GM18517 (cell line): ENCODE data around the gene ZACN.

Experiments used
- ATAC-seq: cut with Tn5 transposase; IDR thresholded peaks from one replicate; pipeline ENCODE4 v1.9.1; 2021; ENCODE audit warnings: mild to moderate bottlenecking, moderate library complexity; ENCODE audit not compliant: unreplicated experiment

Gene ZACN

GRCh38 chr17:76080768-76081287 lies 1.8 kb downstream of the ZACN start:
- no peak for ATAC-seq

GRCh38 chr17:76081295-76082210 lies 2.6 kb downstream of the ZACN start:
- no peak for ATAC-seq

GRCh38 chr17:76082326-76083251 lies 3.6 kb downstream of the ZACN start:
- no peak for ATAC-seq

- no peak for ATAC-seq
Measured at GRCh38 chr17:76083536-76084182, 4.7 kb downstream of the ZACN start.

GRCh38 chr17:76085066-76085730 lies 6.2 kb downstream of the ZACN start:
- ATAC-seq, result no peak

- no peak for ATAC-seq
Measured at GRCh38 chr17:76085731-76086366, 6.9 kb downstream of the ZACN start.

GRCh38 chr17:76086384-76086783 lies 7.4 kb downstream of the ZACN start:
- no peak for ATAC-seq

GRCh38 chr17:76087531-76087930 lies 8.5 kb downstream of the ZACN start:
- no peak for ATAC-seq

GRCh38 chr17:76088041-76088867 lies 9.3 kb downstream of the ZACN start:
- ATAC-seq, result no peak

- no peak for ATAC-seq
Measured at GRCh38 chr17:76088868-76089576, 10.0 kb downstream of the ZACN start.

- ATAC-seq, result no peak
Measured at GRCh38 chr17:76089680-76090516, 10.9 kb downstream of the ZACN start.

GRCh38 chr17:76090517-76091129 lies 11.6 kb downstream of the ZACN start:
- no peak for ATAC-seq

- no peak for ATAC-seq
Measured at GRCh38 chr17:76091526-76092286, 12.7 kb downstream of the ZACN start.

GRCh38 chr17:76092526-76093413 lies 13.8 kb downstream of the ZACN start:
- no peak for ATAC-seq

- no peak for ATAC-seq
Measured at GRCh38 chr17:76094046-76094445, 15.1 kb downstream of the ZACN start.
